GM18867 (cell line): ENCODE data around the gene PNCK.
A peak's percentile ranks its signal among the peaks of the same experiment; 100 is the strongest.

Experiments
- ATAC-seq: cut with Tn5 transposase; IDR thresholded peaks from one replicate; pipeline ENCODE4 v1.9.1; 2021; ENCODE audit warnings: mild to moderate bottlenecking, moderate library complexity; ENCODE audit not compliant: unreplicated experiment

The PNCK gene

GRCh38 chrX:153642655-153643430 lies 30.8 kb downstream of the PNCK start:
- no peak for ATAC-seq

GRCh38 chrX:153642051-153642654 lies 31.5 kb downstream of the PNCK start:
- ATAC-seq, result no peak

- no peak for ATAC-seq
Measured at GRCh38 chrX:153641627-153642026, 32.0 kb downstream of the PNCK start.

DNA sequence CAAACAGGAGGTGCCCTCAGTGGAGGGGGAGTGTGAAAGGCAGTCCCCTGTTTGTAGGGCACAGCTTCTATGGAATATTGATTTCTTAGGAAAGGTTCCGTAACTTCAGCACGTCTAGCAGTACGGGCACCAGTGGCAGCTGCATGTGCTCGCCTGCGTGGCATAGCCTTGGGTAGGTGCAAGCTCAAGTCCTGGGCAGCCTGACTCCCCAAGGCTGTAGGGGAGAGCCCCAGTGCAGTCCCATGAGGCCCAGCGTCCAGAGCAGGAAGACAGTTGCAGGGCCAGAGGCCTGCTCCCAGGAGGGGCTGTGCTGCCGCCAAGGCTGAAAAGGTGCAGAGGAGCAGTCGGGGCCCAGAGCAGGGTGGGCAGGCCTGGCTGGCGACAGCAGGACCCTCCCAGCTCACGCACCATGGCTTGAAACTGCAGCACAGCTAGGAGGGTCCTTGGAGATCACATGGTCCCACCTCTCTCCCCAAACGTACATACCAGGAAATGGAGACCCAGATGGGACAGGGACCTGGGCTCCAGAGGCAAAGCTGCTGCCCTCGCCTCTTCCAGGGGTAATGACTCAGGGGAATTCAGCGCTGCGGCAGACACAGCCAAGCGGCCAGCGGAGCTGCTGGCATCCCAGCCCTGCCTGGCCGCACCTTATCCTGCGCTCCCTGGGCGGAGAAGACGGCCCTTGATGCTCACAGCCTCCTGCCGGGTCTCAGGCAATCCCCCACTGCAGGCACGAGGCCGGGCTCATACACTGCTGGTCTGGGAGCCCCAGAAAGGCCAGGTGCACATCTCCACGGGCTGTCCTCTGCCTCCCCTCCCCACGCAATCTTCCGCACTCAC lies 32.7 kb downstream of the PNCK start:
- ATAC-seq, result no peak

- ATAC-seq, result no peak
Measured at GRCh38 chrX:153640045-153640686, 33.4 kb downstream of the PNCK start.

- ATAC-seq, result no peak
Measured at GRCh38 chrX:153639177-153640044, 34.2 kb downstream of the PNCK start.

GRCh38 chrX:153638436-153639176 lies 35.0 kb downstream of the PNCK start:
- no peak for ATAC-seq

GRCh38 chrX:153638041-153638371 lies 35.6 kb downstream of the PNCK start:
- no peak for ATAC-seq

- ATAC-seq, result no peak
Measured at GRCh38 chrX:153637121-153638040, 36.2 kb downstream of the PNCK start.

- ATAC-seq, result no peak
Measured at GRCh38 chrX:153636716-153637115, 36.9 kb downstream of the PNCK start.

DNA sequence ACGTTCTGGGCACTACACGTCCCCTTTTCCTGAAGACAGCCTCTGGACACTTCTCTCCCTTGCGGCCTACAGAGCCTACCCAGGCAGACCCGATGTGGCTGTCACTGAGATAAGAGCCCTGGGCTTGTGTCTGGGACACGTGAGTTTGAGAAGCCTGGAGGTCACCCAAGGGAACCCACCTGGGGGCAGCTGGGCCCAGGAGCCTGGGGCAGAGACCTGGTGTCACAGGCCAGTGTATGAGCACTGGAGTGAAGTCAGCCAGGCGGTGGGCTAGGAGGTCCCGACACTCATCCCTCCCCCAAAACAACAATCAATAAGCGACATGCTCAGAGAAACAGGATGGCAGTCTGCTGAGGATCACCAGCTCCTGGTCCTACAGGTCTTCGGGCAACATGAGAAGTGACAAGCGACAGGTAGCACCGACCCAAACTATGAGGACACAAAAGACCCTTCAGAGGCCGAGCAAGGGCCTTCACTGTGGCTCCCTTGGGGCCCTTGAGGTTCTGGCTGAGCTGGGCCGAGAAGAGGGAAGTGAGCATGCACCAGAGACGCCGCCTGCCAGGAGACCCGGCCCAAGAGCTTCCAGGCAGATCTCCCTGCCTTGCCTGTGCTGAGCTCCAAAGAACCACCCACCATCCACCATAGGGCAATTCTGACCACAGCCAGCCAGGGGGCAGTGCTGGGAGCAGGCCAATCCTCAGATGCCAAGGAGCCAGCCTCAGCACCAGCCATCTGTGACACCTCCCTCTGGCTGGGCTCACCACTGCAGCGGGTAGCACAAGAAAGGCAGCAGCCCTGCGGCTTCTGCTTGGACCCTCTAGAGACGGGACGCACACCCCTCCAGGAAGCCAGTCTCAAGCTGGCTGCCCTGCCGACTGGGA lies 37.6 kb downstream of the PNCK start:
- peak; percentile 70 for ATAC-seq

- ATAC-seq, result no peak
Measured at GRCh38 chrX:153635388-153635787, 38.2 kb downstream of the PNCK start.

DNA sequence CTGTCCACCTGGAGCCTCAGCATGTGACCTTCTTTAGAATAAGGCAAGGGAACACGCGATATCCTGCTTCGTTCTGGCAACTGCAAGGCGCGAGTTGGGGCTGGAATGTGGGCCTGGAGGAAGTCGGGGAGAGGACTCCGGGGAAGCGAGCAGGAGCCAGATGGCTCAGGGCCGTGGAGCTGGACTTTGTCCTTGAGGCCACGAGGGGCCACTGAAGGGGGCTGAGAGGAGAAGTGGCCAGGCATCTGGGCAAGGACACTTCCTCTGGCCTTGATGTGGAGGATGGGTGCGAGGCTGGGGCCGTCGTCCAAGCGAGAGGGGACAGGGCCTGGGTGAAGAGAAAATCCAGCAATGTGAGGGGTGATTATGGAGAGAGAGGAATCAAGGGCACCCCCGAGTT lies 38.8 kb downstream of the PNCK start:
- no peak for ATAC-seq

- no peak for ATAC-seq
Measured at GRCh38 chrX:153634236-153634635, 39.4 kb downstream of the PNCK start.

GRCh38 chrX:153633607-153634180 lies 39.9 kb downstream of the PNCK start:
- no peak for ATAC-seq

- ATAC-seq, result no peak
Measured at GRCh38 chrX:153633048-153633447, 40.6 kb downstream of the PNCK start.

DNA sequence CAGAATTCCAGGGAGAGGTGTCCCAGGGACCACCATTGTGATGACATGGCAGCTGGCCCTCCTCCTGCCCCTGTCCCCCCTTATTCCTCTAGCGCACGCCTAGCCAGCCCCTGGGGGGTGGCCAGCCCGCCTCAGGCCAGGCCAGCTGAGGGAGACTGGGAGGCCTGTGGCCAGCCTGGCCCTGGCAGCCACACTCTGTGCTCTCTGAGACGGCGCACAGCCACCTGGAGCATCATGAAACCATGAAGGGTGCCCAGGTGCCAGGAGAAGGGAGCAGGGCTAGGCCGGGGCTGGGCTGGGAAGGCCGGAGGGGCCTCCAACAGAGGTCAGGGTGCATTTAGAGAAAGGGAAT lies 41.0 kb downstream of the PNCK start:
- ATAC-seq, result no peak
